GM23338 (cell line): ENCODE data around the gene DDAH2.
A peak's percentile ranks its signal among the peaks of the same experiment; 100 is the strongest.

Experiments
- CREB1 ChIP-seq: fragments of 250-450 bp; sonication (Bioruptor Pico); IDR thresholded peaks from 2 replicates; pipeline ENCODE4 v1.5.0; 2020; ENCODE audit warnings: low read depth, mild to moderate bottlenecking, moderate library complexity
- EZH2 ChIP-seq: fragments of 200-600 bp; sonication (generic); IDR thresholded peaks from one replicate; pipeline ENCODE4 v1.8.0; 2017; ENCODE audit warnings: antibody characterized with exemption, mild to moderate bottlenecking, low read depth; ENCODE audit not compliant: unreplicated experiment
- EZH2phosphoT487 ChIP-seq: fragments of 200-600 bp; sonication (generic); IDR thresholded peaks from one replicate; pipeline ENCODE4 v1.8.1; 2018; ENCODE audit warnings: antibody characterized with exemption; ENCODE audit not compliant: unreplicated experiment
- JUNB ChIP-seq: IDR thresholded peaks from one replicate; pipeline ENCODE4 v1.6.1; 2016; ENCODE audit warnings: antibody characterized with exemption; ENCODE audit not compliant: unreplicated experiment
- NANOG ChIP-seq: IDR thresholded peaks from 2 replicates; pipeline ENCODE4 v1.6.1; 2016; ENCODE audit warnings: antibody characterized with exemption, borderline replicate concordance
- POLR2AphosphoS5 ChIP-seq: IDR thresholded peaks from 2 replicates; pipeline ENCODE4 v1.6.1; 2016; ENCODE audit warnings: antibody characterized with exemption, low read depth
- STAT1 ChIP-seq: IDR thresholded peaks from one replicate; pipeline ENCODE4 v1.6.1; 2016; ENCODE audit warnings: antibody characterized with exemption; ENCODE audit not compliant: unreplicated experiment
- ZNF114 ChIP-seq: fragments of 250-450 bp; sonication (Bioruptor Pico); IDR thresholded peaks from 2 replicates; pipeline ENCODE4 v1.5.0; 2020; ENCODE audit warnings: mild to moderate bottlenecking, moderate library complexity
- ZNF331 ChIP-seq: fragments of 250-450 bp; sonication (Bioruptor Pico); IDR thresholded peaks from 2 replicates; pipeline ENCODE4 v1.5.0; 2020; ENCODE audit warnings: low read depth, mild to moderate bottlenecking, moderate library complexity
- TF ChIP-seq, protein P1 (sequence below), 2 experiments: fragments of 200-600 bp in 1 of 2; sonication (generic) in 1 of 2; conservative IDR thresholded peaks; 2 replicates each; pipeline versions ENCODE4 v1.5.1 to v1.6.1; 2016 to 2017; ENCODE audit warnings: antibody characterized with exemption in 2 of 2, low read depth in 2 of 2, mild to moderate bottlenecking in 2 of 2, moderate library complexity in 1 of 2
- TF ChIP-seq, protein P2 (sequence below): IDR thresholded peaks from one replicate; pipeline ENCODE4 v1.6.1; 2018; ENCODE audit warnings: antibody characterized with exemption; ENCODE audit not compliant: unreplicated experiment
- TF ChIP-seq, protein P3 (sequence below): IDR thresholded peaks from 2 replicates; pipeline ENCODE4 v1.6.1; 2016; ENCODE audit warnings: antibody characterized with exemption

DNA sequence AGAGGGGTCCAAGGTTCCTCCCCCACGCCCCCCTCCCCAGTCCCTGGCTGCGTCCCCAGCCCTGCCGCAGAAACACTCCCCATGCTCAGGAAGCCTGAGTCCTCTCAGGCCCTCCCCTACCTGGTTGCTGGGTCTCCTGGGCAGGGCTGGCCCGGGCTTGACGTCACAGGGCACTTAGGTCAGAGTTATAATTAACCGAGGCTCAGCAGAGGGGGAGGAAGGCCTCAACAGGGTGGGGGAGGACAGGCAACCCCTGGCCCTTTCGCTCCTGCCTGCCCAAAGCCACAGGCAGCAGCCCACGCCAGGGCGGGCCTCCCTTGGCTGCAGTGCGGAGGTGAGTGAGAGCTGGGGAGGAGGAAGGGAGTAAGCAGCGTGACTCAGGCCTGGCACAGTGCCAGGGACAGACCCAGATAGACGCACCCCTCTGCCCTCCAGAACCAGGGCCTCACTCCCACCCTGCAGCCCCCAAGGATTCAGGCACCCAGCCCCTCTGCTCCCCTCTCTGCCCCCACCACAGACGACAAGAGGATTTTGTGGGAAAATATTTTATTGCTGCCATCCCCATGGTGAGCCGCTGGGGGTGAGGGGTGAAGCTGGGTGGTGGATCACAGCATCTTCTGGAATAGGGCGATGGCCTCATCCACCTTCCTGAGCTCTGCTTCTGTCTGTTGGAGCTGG, 48.0 kb upstream of the DDAH2 start, which contains the start of gene VWA7:
- TF ChIP-seq, protein P1, sequence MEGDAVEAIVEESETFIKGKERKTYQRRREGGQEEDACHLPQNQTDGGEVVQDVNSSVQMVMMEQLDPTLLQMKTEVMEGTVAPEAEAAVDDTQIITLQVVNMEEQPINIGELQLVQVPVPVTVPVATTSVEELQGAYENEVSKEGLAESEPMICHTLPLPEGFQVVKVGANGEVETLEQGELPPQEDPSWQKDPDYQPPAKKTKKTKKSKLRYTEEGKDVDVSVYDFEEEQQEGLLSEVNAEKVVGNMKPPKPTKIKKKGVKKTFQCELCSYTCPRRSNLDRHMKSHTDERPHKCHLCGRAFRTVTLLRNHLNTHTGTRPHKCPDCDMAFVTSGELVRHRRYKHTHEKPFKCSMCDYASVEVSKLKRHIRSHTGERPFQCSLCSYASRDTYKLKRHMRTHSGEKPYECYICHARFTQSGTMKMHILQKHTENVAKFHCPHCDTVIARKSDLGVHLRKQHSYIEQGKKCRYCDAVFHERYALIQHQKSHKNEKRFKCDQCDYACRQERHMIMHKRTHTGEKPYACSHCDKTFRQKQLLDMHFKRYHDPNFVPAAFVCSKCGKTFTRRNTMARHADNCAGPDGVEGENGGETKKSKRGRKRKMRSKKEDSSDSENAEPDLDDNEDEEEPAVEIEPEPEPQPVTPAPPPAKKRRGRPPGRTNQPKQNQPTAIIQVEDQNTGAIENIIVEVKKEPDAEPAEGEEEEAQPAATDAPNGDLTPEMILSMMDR (conservative IDR thresholded peaks at IDR 0.05; ENCODE audit: low read depth in 2 of 2), result no peak
- TF ChIP-seq EZH2phosphoT487 (no peak), POLR2AphosphoS5 (peak; percentile 48), STAT1 (no peak), EZH2 (no peak), JUNB (no peak), CREB1 (CRISPR knock-in tag) (peak; percentile 54; the same call in 1 of the 2 replicates), ZNF331 (CRISPR knock-in tag) (no peak), NANOG (no peak), ZNF114 (CRISPR knock-in tag) (no peak)
- TF ChIP-seq, protein P2, sequence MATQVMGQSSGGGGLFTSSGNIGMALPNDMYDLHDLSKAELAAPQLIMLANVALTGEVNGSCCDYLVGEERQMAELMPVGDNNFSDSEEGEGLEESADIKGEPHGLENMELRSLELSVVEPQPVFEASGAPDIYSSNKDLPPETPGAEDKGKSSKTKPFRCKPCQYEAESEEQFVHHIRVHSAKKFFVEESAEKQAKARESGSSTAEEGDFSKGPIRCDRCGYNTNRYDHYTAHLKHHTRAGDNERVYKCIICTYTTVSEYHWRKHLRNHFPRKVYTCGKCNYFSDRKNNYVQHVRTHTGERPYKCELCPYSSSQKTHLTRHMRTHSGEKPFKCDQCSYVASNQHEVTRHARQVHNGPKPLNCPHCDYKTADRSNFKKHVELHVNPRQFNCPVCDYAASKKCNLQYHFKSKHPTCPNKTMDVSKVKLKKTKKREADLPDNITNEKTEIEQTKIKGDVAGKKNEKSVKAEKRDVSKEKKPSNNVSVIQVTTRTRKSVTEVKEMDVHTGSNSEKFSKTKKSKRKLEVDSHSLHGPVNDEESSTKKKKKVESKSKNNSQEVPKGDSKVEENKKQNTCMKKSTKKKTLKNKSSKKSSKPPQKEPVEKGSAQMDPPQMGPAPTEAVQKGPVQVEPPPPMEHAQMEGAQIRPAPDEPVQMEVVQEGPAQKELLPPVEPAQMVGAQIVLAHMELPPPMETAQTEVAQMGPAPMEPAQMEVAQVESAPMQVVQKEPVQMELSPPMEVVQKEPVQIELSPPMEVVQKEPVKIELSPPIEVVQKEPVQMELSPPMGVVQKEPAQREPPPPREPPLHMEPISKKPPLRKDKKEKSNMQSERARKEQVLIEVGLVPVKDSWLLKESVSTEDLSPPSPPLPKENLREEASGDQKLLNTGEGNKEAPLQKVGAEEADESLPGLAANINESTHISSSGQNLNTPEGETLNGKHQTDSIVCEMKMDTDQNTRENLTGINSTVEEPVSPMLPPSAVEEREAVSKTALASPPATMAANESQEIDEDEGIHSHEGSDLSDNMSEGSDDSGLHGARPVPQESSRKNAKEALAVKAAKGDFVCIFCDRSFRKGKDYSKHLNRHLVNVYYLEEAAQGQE, result no peak
- TF ChIP-seq, protein P3, sequence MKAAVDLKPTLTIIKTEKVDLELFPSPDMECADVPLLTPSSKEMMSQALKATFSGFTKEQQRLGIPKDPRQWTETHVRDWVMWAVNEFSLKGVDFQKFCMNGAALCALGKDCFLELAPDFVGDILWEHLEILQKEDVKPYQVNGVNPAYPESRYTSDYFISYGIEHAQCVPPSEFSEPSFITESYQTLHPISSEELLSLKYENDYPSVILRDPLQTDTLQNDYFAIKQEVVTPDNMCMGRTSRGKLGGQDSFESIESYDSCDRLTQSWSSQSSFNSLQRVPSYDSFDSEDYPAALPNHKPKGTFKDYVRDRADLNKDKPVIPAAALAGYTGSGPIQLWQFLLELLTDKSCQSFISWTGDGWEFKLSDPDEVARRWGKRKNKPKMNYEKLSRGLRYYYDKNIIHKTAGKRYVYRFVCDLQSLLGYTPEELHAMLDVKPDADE, result no peak
